ENCODE measurements around the gene LAMA2. TPM values are rescaled to one million over a fixed set of nuclear protein-coding genes. Genes with fewer than 3 reads are reported as not detected.

Gene LAMA2
- total RNA-seq, 1 donor from 2014 or later: 0.65 TPM

DNA sequence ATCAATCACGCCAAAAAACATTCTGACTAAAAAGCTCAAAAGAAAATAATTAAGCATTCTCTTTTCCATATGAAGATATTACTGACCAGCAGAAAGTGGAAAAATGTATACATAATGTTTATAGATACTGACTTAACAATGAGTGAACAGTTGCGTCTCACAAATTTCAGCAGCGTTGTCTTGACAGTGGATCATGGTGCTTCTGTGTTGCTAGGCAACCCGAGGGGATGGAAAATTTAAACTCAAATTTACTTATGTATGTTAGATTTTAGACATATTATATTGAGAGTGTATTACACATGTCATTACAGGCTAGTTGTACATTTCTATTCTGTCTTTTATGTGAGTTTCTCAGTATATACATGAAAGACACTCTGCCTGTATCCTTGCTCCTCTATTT is 110.2 kb downstream of the LAMA2 start:
- intact Hi-C loops (cut with micrococcal nuclease): no loop called here
- Mint-ChIP-seq H3K4me3 (no peak overlapping the region), H3K36me3 (ENCODE audit: low read depth) (no peaks in the 10 kb centered on the region), H3K27ac (no peak overlapping the region), H3K4me1 (ENCODE audit: low read depth) (no peaks in the 10 kb centered on the region), H3K27me3 (ENCODE audit: insufficient read depth) (peaks cover 1% of the 10 kb centered on the region), H3K9me3 (peaks cover 8% of the 10 kb centered on the region)
- DNase-seq (ENCODE audit: low spot score): no peak

DNA sequence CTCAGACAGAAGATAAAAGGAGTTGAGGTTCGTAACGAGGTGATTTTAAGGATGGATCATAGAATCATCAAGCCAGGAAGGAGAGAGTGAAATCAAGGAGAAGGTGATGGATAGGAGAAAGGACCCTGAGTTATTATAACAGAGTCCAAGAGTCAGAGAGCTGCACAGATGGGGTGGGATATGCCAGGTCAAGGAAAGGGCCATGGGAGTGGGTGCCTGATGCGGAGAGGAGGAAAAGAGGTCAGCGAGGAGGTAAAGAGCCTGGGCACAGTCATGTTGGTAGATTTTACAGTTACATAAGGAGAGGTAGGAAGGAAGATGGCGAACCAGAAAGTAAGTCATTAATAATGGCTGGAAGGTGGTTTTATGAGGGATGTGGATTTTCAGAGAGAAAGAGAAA is 114.9 kb downstream of the LAMA2 start:
- intact Hi-C loops (cut with micrococcal nuclease): no loop called here
- no peak overlapping the region for H3K4me3 Mint-ChIP-seq
- no peaks in the 10 kb centered on the region for H3K4me1 Mint-ChIP-seq (ENCODE audit: low read depth)
- no peak for DNase-seq (ENCODE audit: low spot score)
- peaks cover 1% of the 10 kb centered on the region for H3K27me3 Mint-ChIP-seq (ENCODE audit: insufficient read depth)
- H3K9me3 Mint-ChIP-seq: peaks cover 8% of the 10 kb centered on the region
- no peaks in the 10 kb centered on the region for H3K36me3 Mint-ChIP-seq (ENCODE audit: low read depth)
- no peak overlapping the region for H3K27ac Mint-ChIP-seq

DNA sequence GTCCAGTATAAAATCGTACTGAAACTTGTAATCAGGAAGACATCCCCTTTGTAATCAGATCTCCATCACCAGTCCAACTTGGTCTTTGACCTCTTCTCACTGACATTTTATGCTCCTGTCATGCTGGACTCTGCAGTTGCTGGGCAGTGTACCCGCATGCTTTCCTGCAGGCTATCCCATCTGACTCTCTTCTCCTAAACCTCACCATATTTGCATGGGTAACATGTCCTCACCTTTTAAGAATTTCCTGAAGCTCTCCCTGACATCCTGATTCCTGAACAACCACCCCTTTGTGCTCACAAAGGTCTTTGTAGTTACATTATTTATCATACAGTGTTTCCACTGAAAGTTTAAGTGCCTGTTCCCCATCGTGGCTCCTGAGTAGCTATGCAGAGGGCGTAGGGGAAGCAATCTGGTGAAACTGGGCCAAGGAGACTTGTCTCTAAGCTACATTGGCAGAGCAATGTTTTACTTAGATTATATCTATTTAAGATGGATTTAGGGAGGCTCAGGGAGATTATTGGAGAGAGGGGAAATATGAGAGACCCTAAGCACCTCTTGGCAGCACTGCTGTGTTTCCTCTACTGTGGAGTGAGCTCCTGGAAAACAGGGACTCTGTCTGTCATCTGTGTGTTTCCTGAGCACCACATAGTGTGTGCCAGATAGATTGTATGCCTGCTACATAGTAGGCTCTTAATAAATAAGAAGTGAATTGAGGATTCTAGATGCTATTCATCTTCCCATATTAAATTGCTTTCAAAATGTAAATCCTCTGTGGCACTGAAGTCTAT is 124.0 kb downstream of the LAMA2 start:
- Mint-ChIP-seq H3K9me3 (no peaks in the 10 kb centered on the region), H3K27ac (no peak overlapping the region), H3K27me3 (ENCODE audit: insufficient read depth) (no peaks in the 10 kb centered on the region), H3K4me3 (no peak overlapping the region), H3K36me3 (ENCODE audit: low read depth) (no peaks in the 10 kb centered on the region), H3K4me1 (ENCODE audit: low read depth) (no peaks in the 10 kb centered on the region)
- DNase-seq (ENCODE audit: low spot score): no peak
- intact Hi-C loops (cut with micrococcal nuclease): no loop called here

DNA sequence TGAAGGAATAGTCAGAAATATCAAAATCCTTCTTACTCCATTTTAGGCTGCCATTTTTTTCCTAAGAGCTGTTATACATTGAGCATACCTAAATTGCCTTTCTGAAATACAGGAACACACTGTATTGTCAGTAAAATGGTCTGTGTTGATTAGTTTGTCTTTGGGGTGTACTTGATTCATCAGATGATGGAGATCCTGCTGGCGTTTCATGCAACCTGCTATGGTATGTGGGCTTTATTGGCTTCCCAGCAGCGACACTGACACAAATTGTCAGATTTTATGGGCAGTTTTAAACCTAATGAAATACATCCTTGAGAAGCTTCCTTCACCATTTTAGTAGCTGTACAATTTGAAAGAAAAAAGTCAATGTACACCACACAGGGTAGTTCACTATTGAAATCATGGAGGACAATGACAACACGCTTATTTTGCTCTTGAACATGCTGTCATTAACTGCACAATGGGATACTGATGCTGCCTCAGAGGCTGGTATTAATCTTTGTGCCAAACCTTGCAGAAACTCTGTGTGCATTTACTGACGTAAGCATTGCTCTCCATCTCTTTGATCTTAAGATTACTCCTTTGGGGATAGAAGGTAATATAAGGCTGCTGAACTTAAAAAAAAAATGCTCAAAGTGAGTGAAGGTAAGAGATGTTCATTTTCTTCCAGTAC is 124.9 kb downstream of the LAMA2 start:
- intact Hi-C loops (cut with micrococcal nuclease): no loop called here
- no peak overlapping the region for H3K4me3 Mint-ChIP-seq
- H3K27ac Mint-ChIP-seq: no peak overlapping the region
- no peaks in the 10 kb centered on the region for H3K4me1 Mint-ChIP-seq (ENCODE audit: low read depth)
- no peak for DNase-seq (ENCODE audit: low spot score)
- H3K9me3 Mint-ChIP-seq: no peaks in the 10 kb centered on the region
- H3K27me3 Mint-ChIP-seq (ENCODE audit: insufficient read depth): no peaks in the 10 kb centered on the region
- no peaks in the 10 kb centered on the region for H3K36me3 Mint-ChIP-seq (ENCODE audit: low read depth)

DNA sequence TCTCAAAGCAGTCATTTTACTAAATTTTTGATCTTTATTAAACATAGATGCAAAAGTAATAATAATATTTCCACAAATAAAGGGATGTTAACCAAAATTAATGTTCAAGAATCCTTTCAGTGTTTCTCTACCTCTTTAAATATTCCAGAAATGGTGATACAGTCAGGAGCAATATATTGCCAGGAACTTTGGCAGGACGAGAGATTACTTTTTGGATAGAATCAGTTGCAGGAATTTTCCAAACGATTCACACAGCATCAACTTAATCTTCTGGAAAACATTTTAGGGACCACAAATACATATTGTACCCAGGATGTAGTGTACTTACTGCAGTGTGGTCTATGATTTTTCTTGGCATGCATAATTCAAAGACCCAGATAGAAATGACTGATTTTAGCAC is 125.7 kb downstream of the LAMA2 start:
- Mint-ChIP-seq H3K36me3 (ENCODE audit: low read depth) (no peaks in the 10 kb centered on the region), H3K27me3 (ENCODE audit: insufficient read depth) (no peaks in the 10 kb centered on the region), H3K27ac (no peak overlapping the region), H3K4me3 (no peak overlapping the region), H3K9me3 (no peaks in the 10 kb centered on the region), H3K4me1 (ENCODE audit: low read depth) (no peaks in the 10 kb centered on the region)
- no peak for DNase-seq (ENCODE audit: low spot score)
- intact Hi-C loops (cut with micrococcal nuclease): no loop called here

DNA sequence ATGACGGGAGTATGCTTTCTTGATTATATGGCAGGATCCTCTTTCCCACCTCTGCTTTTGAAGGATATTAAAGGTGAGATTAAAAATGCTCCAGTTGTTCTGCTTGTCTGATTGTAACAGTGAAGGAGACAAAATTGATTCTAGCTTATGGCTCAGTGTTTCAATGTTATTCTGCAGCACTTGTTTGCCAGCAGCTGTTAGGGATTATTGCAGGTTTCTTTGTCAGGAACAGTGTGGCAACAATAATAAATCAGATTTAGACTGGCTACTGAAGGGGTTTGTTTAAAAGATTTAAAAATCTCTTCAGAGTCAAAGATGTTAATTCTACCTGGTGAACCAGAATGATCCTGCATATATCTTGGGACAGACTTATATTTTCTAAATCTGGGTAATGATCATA is 126.9 kb downstream of the LAMA2 start:
- intact Hi-C loops (cut with micrococcal nuclease): no loop called here
- Mint-ChIP-seq H3K36me3 (ENCODE audit: low read depth) (no peaks in the 10 kb centered on the region), H3K4me3 (no peak overlapping the region), H3K9me3 (no peaks in the 10 kb centered on the region), H3K27ac (no peak overlapping the region), H3K4me1 (ENCODE audit: low read depth) (no peaks in the 10 kb centered on the region), H3K27me3 (ENCODE audit: insufficient read depth) (no peaks in the 10 kb centered on the region)
- DNase-seq (ENCODE audit: low spot score): no peak

DNA sequence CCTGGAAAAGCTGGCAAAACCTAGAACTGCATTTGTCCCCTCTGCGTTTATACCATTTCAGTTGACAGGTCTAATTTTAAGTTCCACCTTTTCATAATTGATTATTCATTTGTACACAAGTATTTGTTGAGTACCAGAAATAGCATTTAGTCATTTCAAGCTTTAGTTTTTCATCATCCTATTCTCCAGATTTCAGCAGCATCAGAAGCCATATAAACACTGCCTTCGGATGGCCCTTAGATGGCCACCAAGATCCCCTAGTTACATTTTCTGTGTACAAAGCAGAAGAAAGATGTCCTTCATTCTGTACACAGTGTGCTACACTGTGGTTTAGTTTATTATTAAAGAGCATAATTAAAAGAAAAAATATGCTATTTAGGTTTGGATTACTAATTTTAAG is 131.4 kb downstream of the LAMA2 start:
- no peaks in the 10 kb centered on the region for H3K36me3 Mint-ChIP-seq (ENCODE audit: low read depth)
- DNase-seq (ENCODE audit: low spot score): no peak
- intact Hi-C loops (cut with micrococcal nuclease): no loop called here
- no peak overlapping the region for H3K27ac Mint-ChIP-seq
- H3K4me1 Mint-ChIP-seq (ENCODE audit: low read depth): no peaks in the 10 kb centered on the region
- H3K4me3 Mint-ChIP-seq: no peak overlapping the region
- H3K27me3 Mint-ChIP-seq (ENCODE audit: insufficient read depth): no peaks in the 10 kb centered on the region
- H3K9me3 Mint-ChIP-seq: no peaks in the 10 kb centered on the region

DNA sequence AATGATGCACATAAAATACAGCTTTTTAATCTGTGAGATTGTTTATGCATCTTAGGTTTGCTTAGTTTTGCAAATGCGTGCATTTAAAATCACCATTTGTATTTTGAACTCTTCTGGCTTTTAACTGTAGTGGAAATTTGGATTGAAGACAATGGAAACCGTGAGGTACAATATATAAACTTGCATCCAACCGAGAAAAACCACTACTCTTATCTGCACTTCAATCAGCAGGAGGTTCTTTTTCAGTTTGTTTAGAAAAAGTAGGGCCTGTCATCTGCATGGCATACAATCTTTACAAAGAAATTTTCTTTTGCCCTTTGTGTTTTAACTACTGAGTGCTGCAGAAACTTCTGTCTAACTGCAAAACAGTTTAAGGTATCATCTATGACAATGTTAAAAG is 132.8 kb downstream of the LAMA2 start:
- H3K9me3 Mint-ChIP-seq: no peaks in the 10 kb centered on the region
- H3K4me3 Mint-ChIP-seq: no peak overlapping the region
- H3K27me3 Mint-ChIP-seq (ENCODE audit: insufficient read depth): no peaks in the 10 kb centered on the region
- H3K36me3 Mint-ChIP-seq (ENCODE audit: low read depth): no peaks in the 10 kb centered on the region
- no peaks in the 10 kb centered on the region for H3K4me1 Mint-ChIP-seq (ENCODE audit: low read depth)
- H3K27ac Mint-ChIP-seq: no peak overlapping the region
- intact Hi-C loops (cut with micrococcal nuclease): no loop called here
- no peak for DNase-seq (ENCODE audit: low spot score)

DNA sequence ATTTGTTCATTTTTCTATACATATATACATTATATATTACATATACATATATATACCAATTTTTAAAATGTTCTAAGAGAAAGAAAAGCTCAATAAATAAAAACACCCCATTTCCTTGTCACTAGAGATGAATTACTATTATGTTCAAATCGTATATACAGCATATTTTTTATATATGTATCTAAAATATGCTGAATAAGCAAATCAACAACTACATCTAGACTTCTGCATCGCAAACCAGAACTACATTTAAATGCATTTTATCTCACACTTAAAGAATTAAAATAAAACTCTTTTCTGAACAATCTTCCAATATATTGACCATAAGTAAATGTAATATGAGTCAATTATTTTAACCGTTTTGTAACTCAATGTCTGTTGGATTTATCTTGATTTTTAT is 133.9 kb downstream of the LAMA2 start:
- Mint-ChIP-seq H3K4me3 (no peak overlapping the region), H3K4me1 (ENCODE audit: low read depth) (no peaks in the 10 kb centered on the region), H3K27ac (no peak overlapping the region), H3K9me3 (no peaks in the 10 kb centered on the region), H3K27me3 (ENCODE audit: insufficient read depth) (no peaks in the 10 kb centered on the region), H3K36me3 (ENCODE audit: low read depth) (no peaks in the 10 kb centered on the region)
- intact Hi-C loops (cut with micrococcal nuclease): no loop called here
- DNase-seq (ENCODE audit: low spot score): no peak

DNA sequence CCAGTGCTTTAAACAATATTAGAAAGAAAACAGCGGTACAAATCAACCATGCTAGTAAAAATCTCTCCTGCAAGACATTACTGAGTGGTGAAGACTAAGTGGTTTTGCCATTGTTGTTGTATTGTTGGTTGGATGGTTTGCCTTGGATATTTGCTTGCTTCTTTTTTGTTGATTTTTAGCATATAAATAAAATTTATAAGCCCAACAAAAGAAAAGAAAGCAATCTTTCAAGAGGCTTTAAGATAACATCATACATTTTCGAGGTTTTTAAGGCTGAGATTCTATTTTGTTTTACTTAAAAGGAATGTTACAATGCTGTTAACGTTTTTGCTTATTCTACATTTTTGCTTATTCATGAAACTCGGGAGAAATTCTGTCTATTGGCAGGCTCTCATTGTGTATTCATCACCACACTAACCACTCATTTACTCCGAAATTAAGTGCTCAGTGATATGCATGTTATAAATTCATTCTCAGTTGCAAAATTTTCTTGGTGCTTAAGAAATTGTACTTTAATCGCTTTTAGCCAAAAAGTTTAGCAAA is 139.1 kb downstream of the LAMA2 start:
- Mint-ChIP-seq H3K27me3 (ENCODE audit: insufficient read depth) (no peaks in the 10 kb centered on the region), H3K36me3 (ENCODE audit: low read depth) (no peaks in the 10 kb centered on the region), H3K27ac (no peak overlapping the region), H3K4me1 (ENCODE audit: low read depth) (no peaks in the 10 kb centered on the region), H3K4me3 (no peak overlapping the region), H3K9me3 (no peaks in the 10 kb centered on the region)
- no peak for DNase-seq (ENCODE audit: low spot score)
- intact Hi-C loops (cut with micrococcal nuclease): no loop called here

DNA sequence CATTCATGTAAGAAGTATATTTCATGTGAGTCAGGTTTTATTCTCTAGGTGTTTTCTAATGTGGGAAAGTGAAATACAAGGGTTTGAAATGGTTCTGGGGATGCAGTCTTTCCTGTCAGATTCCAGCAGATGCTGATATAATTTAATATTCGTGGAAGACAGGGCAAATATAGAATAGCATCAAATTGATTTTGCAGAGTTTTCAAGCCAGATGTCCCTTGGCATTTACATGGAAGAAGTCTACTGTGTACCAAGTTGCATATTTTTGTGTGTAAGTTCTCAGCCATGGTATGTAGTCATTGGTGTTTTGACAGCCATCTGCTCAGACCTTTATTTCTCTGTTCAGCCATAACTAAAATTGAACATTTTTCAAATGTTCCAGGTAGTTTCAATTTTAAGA is 143.7 kb downstream of the LAMA2 start:
- H3K9me3 Mint-ChIP-seq: no peaks in the 10 kb centered on the region
- no peaks in the 10 kb centered on the region for H3K4me1 Mint-ChIP-seq (ENCODE audit: low read depth)

DNA sequence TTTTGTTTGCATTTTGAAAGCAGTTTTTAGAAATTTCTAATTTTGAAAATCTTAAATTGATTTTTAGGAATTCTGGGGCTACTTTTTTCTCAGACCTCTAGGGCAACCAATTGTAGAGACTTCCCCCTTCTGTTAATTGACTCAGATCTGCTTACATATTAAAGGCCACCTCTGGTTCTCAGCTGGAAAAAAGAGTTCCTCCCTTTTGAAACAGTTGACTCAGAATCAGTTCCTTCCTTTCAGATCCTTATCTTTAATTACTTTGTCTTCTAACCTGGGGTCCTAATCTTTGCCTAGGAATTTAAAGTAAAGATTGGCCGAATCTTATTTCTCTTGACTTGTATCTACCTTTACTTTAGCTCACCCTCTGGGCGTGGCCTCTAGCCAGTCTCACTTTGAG is 146.8 kb downstream of the LAMA2 start:
- H3K4me1 Mint-ChIP-seq (ENCODE audit: low read depth): no peaks in the 10 kb centered on the region
- H3K9me3 Mint-ChIP-seq: no peaks in the 10 kb centered on the region

More for the DNA sequence above, 143.7 kb downstream of the LAMA2 start:
- H3K27me3 Mint-ChIP-seq (ENCODE audit: insufficient read depth): no peaks in the 10 kb centered on the region
- no peak overlapping the region for H3K4me3 Mint-ChIP-seq
- intact Hi-C loops (cut with micrococcal nuclease): no loop called here
- DNase-seq (ENCODE audit: low spot score): no peak
- H3K36me3 Mint-ChIP-seq (ENCODE audit: low read depth): no peaks in the 10 kb centered on the region
- H3K27ac Mint-ChIP-seq: no peak overlapping the region

DNA sequence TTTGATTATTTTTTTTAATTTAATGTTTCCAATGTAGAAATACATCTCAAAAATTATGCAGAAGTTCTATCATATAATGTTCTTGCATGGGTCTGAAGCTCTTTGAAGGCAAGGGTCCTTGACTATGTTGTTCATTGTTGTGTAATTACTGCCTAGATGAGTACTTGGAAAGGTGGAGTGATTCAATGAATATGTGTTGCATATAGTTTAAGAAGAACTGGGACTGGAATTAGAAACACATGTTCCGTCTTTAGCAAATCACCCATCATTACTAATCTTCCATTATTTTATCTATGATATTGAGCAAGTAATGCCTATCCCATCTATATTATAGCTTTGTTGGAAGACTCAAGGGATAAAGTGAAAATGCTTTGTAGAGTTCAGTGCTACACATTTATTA is 147.3 kb downstream of the LAMA2 start:
- intact Hi-C loops (cut with micrococcal nuclease): no loop called here
- no peaks in the 10 kb centered on the region for H3K27me3 Mint-ChIP-seq (ENCODE audit: insufficient read depth)
- no peaks in the 10 kb centered on the region for H3K9me3 Mint-ChIP-seq
- no peaks in the 10 kb centered on the region for H3K4me1 Mint-ChIP-seq (ENCODE audit: low read depth)
- DNase-seq (ENCODE audit: low spot score): no peak
- H3K36me3 Mint-ChIP-seq (ENCODE audit: low read depth): no peaks in the 10 kb centered on the region
- H3K27ac Mint-ChIP-seq: no peak overlapping the region
- no peak overlapping the region for H3K4me3 Mint-ChIP-seq

More for the DNA sequence above, 146.8 kb downstream of the LAMA2 start:
- no peak overlapping the region for H3K4me3 Mint-ChIP-seq
- no peaks in the 10 kb centered on the region for H3K27me3 Mint-ChIP-seq (ENCODE audit: insufficient read depth)
- intact Hi-C loops (cut with micrococcal nuclease): no loop called here
- H3K36me3 Mint-ChIP-seq (ENCODE audit: low read depth): no peaks in the 10 kb centered on the region
- no peak for DNase-seq (ENCODE audit: low spot score)
- H3K27ac Mint-ChIP-seq: no peak overlapping the region
